Vagina (tissue), 2 donors: ENCODE results near the gene UNKL. TPM values are rescaled to one million over a fixed set of nuclear protein-coding genes. Genes with fewer than 3 reads are reported as not detected.

Source experiments
- DNase-seq, 2 donors: peaks; one replicate each; pipeline ENCODE4 v3.0.0-alpha.2; 2017; ENCODE audit errors: extremely low spot score in 2 of 2
- H3K27ac ChIP-seq: fragments of 200-600 bp; sonication (generic); one replicate; pipeline ENCODE4 v1.5.1; 2019
- H3K27me3 ChIP-seq: fragments of 200-600 bp; sonication (generic); one replicate; pipeline ENCODE4 v1.5.1; 2019
- H3K36me3 ChIP-seq, 2 donors: fragments of 200-600 bp; sonication (generic); one replicate each; pipeline ENCODE4 v1.5.1; 2017 to 2019
- H3K4me1 ChIP-seq: fragments of 200-600 bp; sonication (generic); one replicate; pipeline ENCODE4 v1.5.1; 2019
- H3K4me3 ChIP-seq, 2 donors: fragments of 200-600 bp; sonication (generic); 1 replicate in 1 of 2; 2 replicates in 1 of 2; pipeline ENCODE4 v1.5.1; 2016 to 2019
- H3K9me3 ChIP-seq: fragments of 200-600 bp; sonication (generic); one replicate; pipeline ENCODE4 v1.5.1; 2019
- CTCF ChIP-seq, 3 experiments: fragments of 450-650 bp in 2 of 3; fragments of 200-600 bp in 1 of 3; sonication (generic) in 1 of 3; IDR thresholded peaks; one replicate each; pipeline ENCODE4 v1.5.1; 2017 to 2019; ENCODE audit warnings: antibody characterized with exemption in 3 of 3, mild to moderate bottlenecking in 2 of 3, moderate library complexity in 2 of 3
- POLR2A ChIP-seq, 2 donors: fragments of 450-650 bp; IDR thresholded peaks; one replicate each; pipeline ENCODE4 v1.6.1; 2017; ENCODE audit warnings: antibody characterized with exemption in 2 of 2, mild to moderate bottlenecking in 2 of 2, moderate library complexity in 2 of 2
- POLR2AphosphoS5 ChIP-seq, 2 donors: sonication (generic); formaldehyde crosslinking; IDR thresholded peaks; one replicate each; pipeline ENCODE4 v1.9.0; 2017; ENCODE audit warnings: antibody characterized with exemption in 2 of 2, mild to moderate bottlenecking in 2 of 2, low read depth in 1 of 2; ENCODE audit not compliant: insufficient read depth in 1 of 2
- intact Hi-C: fragments of 100-400 bp; cut with DNase I; formaldehyde crosslinking; loops from one replicate; pipeline ENCODE4 v1.15.1; 2023
- total RNA-seq: library from RNA; depleted of rRNA; stranded (reverse); fragments of >200 nt; gene quantifications from one replicate; pipeline ENCODE4 v1.2.3, GENCODE V29; 2016

UNKL gene
- total RNA-seq, 1 donor from 2014 or later: 32.9 TPM

DNA sequence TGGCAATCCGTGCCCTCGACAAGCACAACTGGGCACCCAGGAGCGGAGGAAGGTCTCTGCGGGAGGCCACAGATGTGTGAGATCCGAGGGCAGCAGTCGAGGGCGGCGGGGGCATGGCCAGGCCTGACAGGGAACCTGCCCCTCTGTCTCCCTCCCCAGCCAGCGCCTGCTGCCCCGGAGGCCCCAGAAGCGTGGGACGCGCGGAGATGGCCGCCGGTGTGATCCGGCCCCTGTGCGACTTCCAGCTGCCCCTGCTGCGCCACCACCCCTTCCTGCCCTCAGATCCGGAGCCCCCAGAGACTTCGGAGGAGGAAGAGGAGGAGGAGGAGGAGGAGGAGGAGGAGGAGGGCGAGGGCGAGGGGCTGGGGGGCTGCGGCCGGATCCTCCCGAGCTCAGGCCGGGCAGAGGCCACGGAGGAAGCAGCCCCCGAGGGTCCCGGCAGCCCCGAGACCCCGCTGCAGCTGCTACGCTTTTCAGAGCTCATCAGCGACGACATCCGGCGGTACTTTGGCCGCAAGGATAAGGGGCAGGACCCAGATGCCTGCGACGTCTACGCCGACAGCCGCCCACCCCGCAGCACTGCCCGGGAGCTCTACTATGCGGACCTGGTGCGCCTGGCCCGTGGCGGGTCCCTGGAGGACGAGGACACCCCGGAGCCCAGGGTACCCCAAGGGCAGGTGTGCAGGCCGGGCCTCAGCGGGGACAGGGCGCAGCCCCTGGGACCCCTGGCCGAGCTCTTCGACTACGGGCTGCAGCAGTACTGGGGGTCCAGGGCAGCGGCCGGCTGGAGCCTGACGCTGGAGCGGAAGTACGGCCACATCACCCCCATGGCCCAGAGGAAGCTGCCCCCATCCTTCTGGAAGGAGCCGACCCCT is 18.1 kb upstream of the UNKL start:
- no peaks in the 10 kb centered on the region for H3K36me3 ChIP-seq
- no peak overlapping the region for H3K27ac ChIP-seq
- DNase-seq: no peak
- no peaks in the 10 kb centered on the region for H3K4me1 ChIP-seq
- H3K4me3 ChIP-seq: no peak overlapping the region
- intact Hi-C loops: no loop called here
- TF ChIP-seq POLR2A (IDR thresholded peaks at IDR 0.05): no peak
- no peak for TF ChIP-seq CTCF (IDR thresholded peaks at IDR 0.05)
- TF ChIP-seq POLR2AphosphoS5 (IDR thresholded peaks at IDR 0.05; ENCODE audit: insufficient read depth in 1 of 2, low read depth in 1 of 2): no peak
- no peaks in the 10 kb centered on the region for H3K27me3 ChIP-seq
- H3K9me3 ChIP-seq: no peaks in the 10 kb centered on the region

GRCh38 chr16:1431497-1432270 is 17.2 kb upstream of the UNKL start:
- Histone ChIP-seq H3K27me3 (no peaks in the 10 kb centered on the region), H3K4me3 (no peak overlapping the region), H3K4me1 (no peaks in the 10 kb centered on the region), H3K36me3 (no peaks in the 10 kb centered on the region), H3K27ac (no peak overlapping the region), H3K9me3 (no peaks in the 10 kb centered on the region)
- no peak for DNase-seq
- intact Hi-C loops: no loop called here
- TF ChIP-seq POLR2AphosphoS5 (IDR thresholded peaks at IDR 0.05; ENCODE audit: insufficient read depth in 1 of 2, low read depth in 1 of 2): no peak

GRCh38 chr16:1430759-1431496 is 16.4 kb upstream of the UNKL start, which contains the start of gene PERCC1:
PERCC1 (plus strand) TSS chr16:1431078; CDS start chr16:1432594, 1,516 bp downstream.
- Histone ChIP-seq H3K36me3 (no peaks in the 10 kb centered on the region), H3K4me1 (no peaks in the 10 kb centered on the region), H3K27me3 (no peaks in the 10 kb centered on the region), H3K4me3 (no peak within 1 kb of the TSS), H3K27ac (no peak within 1 kb of the TSS), H3K9me3 (no peaks in the 10 kb centered on the region)
- intact Hi-C loops: no loop called here
- no peak for TF ChIP-seq CTCF (IDR thresholded peaks at IDR 0.05)
- no peak for TF ChIP-seq POLR2AphosphoS5 (IDR thresholded peaks at IDR 0.05; ENCODE audit: insufficient read depth in 1 of 2, low read depth in 1 of 2)
- TF ChIP-seq POLR2A (IDR thresholded peaks at IDR 0.05): no peak
- DNase-seq: no peak

DNA sequence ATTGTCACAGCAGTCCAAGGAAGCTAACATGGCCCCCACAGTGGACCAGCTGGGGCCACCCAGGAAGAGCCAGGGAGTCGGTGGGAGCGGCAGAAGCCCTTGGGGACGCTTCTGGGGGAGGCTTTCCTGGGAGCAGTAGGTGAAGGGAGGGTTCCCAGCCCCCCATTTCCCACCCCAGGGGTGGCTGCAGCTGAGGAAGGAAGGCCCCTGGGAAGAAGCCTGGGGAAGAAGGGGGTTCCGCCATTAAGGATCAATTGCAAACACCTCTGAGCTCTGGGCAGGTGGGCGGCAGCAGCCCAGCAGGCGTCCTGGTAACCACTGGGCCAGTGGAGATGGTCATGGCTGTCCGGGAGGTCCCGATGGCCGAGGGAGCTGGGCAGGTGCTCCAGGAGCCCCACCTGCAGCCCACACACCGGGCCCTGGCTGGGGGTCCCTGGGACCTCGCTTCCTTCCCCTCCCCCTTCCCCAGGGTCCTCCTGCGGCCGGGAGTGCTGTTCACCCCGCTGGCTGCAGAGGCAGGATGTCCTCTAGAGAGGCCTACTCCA is 15.8 kb upstream of the UNKL start:
- Histone ChIP-seq H3K4me3 (no peak overlapping the region), H3K27me3 (no peaks in the 10 kb centered on the region), H3K9me3 (no peaks in the 10 kb centered on the region), H3K27ac (no peak overlapping the region), H3K4me1 (no peaks in the 10 kb centered on the region), H3K36me3 (no peaks in the 10 kb centered on the region)
- intact Hi-C loops: no loop called here
- TF ChIP-seq POLR2AphosphoS5 (IDR thresholded peaks at IDR 0.05; ENCODE audit: insufficient read depth in 1 of 2, low read depth in 1 of 2) (no peak), CTCF (IDR thresholded peaks at IDR 0.05) (no peak), POLR2A (IDR thresholded peaks at IDR 0.05) (no peak)
- no peak for DNase-seq

- H3K4me1 ChIP-seq: no peaks in the 10 kb centered on the region
- intact Hi-C loops: loop anchor here (10.0 kb wide), 1 partner anchor 275 kb away; the partner anchor contains the start of gene MAPK8IP3
Observed at GRCh38 chr16:1429631-1430030, 15.1 kb upstream of the UNKL start.

More at GRCh38 chr16:1429631-1430030, 15.1 kb upstream of the UNKL start:
- Histone ChIP-seq H3K36me3 (no peaks in the 10 kb centered on the region), H3K27ac (no peak overlapping the region), H3K9me3 (no peaks in the 10 kb centered on the region), H3K4me3 (no peak overlapping the region), H3K27me3 (no peaks in the 10 kb centered on the region)
- TF ChIP-seq POLR2A (IDR thresholded peaks at IDR 0.05) (no peak), CTCF (IDR thresholded peaks at IDR 0.05) (no peak), POLR2AphosphoS5 (IDR thresholded peaks at IDR 0.05; ENCODE audit: insufficient read depth in 1 of 2, low read depth in 1 of 2) (no peak)
- DNase-seq: no peak
